Cardiac fibroblast (primary cell): ENCODE measurements around the gene CERK.

Experiments used
- DNase-seq, 2 donors: peaks; one replicate each; pipeline versions ENCODE4 v3.0.0 to v3.0.0-alpha.2; 2010; ENCODE audit warnings: low read depth in 2 of 2
- H3K4me3 ChIP-seq, 2 donors: replicated peaks in 1 of 2; 1 replicate in 1 of 2; 2 replicates in 1 of 2; pipeline ENCODE4 v1.5.1; 2011; ENCODE audit warnings: low read depth in 2 of 2, low read length in 2 of 2, mild to moderate bottlenecking in 2 of 2, moderate library complexity in 1 of 2
- CTCF ChIP-seq: IDR thresholded peaks from one replicate; pipeline ENCODE4 v1.5.1; 2011; ENCODE audit warnings: low read depth, mild to moderate bottlenecking, low read length, inconsistent platforms

CERK gene

GRCh38 chr22:46696229-46696518 lies 41.9 kb downstream of the CERK start:
- DNase-seq = no peak
- TF ChIP-seq CTCF = no peak
- H3K4me3 ChIP-seq = no peak overlapping the region

DNA sequence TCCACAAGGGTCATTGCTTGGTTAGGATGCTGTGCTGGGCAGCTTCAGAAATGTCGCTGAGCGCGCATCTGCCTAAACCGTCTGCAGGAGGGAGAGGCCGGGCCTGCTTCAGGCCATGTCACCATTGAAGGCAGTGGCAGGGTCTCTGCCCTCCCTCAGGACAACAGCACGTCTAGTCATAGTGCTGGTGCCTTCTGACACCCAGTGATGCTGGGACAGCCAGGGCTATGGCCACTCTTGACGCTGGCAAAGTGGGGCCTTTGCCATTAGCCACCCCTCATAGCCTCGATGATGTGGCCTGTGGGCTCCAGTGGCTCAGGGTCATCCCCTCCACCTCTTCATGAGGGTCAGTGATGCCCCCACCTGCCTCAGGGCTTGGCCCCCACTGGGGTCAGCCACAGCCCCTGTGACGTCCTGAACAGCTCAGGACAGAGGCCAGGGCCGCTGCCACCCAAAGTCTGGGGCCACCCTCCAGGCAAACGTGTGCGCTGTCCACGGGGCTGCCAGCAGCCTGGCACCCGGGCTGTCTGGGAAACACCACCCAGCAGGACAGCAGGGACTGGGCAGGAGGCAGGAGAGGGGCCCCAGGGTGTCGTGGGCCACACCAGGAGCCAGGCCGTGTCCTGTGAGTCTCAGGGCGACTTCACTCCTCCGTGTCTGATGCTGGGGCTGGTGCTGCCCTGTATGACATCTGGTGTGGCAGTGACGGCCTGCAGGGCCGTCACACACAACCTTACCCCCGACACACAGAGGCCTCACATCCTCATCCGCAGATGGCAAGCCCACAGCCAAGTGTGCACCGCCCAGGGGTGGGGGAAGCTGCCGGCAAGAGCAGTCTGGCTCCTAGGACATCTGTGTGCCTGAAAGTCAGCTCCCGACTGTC lies 42.5 kb downstream of the CERK start:
- no peak overlapping the region for H3K4me3 ChIP-seq
- DNase-seq = no peak
- TF ChIP-seq CTCF = no peak

DNA sequence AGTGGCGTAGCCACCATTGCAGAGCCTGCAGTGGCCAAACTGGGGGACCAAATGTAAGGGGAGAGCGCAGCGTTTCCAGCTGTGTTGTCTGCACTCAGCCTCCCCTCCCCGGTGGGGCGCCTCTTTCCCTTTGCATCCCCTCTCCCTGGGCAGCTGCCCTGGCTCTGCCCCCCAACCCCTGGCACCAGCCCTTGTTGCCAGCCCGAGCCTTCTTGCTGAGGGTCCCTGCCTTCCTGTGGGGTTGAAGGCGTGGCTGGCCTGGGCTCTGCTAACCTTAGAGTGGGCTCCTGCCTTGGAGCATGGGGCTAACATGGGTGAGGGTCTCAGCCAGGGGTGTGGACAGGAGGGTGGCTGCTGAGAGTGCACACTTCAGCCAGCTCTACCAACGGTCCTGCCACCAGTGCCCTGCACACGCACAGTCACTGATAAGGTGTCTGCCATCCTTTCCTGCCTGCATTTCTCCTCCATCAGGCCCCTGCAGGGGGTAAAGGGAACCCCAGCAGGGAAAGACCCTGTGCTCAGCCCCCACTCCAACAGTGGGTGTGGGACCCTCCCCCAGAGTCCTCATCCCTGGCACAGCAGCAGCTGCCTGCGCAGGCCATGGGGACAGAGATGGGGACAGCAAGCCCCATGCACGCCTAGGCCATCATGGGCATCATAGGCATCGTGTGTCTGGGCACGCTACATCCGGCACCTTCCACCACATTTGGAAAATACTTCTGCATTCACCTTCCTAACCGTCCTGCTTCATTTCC lies 43.5 kb downstream of the CERK start:
- H3K4me3 ChIP-seq = no peak overlapping the region
- TF ChIP-seq CTCF = no peak
- no peak for DNase-seq

- TF ChIP-seq CTCF = no peak
- DNase-seq = no peak
- no peak overlapping the region for H3K4me3 ChIP-seq
Observed at GRCh38 chr22:46693634-46694415, 44.2 kb downstream of the CERK start.

DNA sequence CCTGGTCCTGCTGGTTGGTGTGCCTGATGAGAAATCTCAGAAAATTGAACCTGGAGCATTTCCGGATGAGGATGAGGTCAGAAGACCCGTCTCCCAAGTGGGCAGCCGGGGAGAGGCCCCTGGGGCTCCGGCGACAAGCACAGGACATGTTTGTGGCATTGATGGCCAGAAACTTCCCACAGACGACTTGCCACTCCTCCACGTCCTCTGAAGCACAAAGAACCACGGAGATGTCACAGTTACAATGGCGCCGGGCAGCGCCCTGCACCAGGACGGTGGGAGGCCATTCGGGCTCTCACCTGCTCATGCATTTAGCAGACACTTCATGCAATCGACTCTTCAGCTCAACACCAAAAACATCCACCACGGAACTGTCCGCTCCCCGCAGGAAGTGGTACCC lies 46.5 kb downstream of the CERK start:
- DNase-seq = no peak
- TF ChIP-seq CTCF = no peak

GRCh38 chr22:46690146-46690545 lies 47.9 kb downstream of the CERK start:
- no peak for TF ChIP-seq CTCF

More for the DNA sequence above, 46.5 kb downstream of the CERK start:
- H3K4me3 ChIP-seq = no peak overlapping the region

More at GRCh38 chr22:46690146-46690545, 47.9 kb downstream of the CERK start:
- DNase-seq = no peak
- no peak overlapping the region for H3K4me3 ChIP-seq
